ENCODE results near the gene NKAIN1.

The NKAIN1 gene

DNA sequence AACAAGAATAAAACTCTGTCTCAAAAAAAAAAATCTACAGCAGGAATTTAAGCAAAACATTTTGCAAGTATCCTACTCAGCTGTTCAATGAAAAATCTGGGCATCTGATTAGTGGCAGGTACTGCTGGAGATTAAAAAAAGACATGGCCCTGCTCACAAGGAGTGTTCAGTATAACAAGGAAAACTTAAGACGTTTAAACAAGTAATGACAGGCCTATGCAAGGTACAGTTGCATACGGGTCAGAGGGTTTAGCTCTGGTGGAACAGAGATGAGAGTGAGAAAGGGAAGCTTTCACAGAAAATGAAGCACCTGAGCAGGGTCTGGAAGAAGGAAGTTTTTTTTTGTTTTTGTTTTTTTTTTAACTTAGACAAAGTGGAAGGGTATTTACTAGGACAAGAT is 33.9 kb upstream of the NKAIN1 start:
- Histone ChIP-seq H2AFZ (ENCODE audit: low read depth, low read length) (no peak overlapping the region), H3K4me1 (ENCODE audit: insufficient read depth, low read length) (no peaks in the 10 kb centered on the region), H3K79me2 (ENCODE audit: insufficient read depth, low read length) (peaks cover 20% of the 10 kb centered on the region), H3K9ac (ENCODE audit: low read depth, low read length) (no peak overlapping the region), H3K36me3 (ENCODE audit: insufficient read depth, low read length) (peaks cover 95% of the 10 kb centered on the region), H4K20me1 (ENCODE audit: insufficient read depth, low read length) (peaks cover 11% of the 10 kb centered on the region; the same call in 1 of the 2 replicates), H3K27ac (ENCODE audit: low read length) (no peak overlapping the region), H3K4me2 (ENCODE audit: insufficient read depth, low read length) (no peak overlapping the region), H3K9me3 (ENCODE audit: insufficient read depth, low read length, severe bottlenecking) (no peaks in the 10 kb centered on the region), H3K27me3 (ENCODE audit: insufficient read depth, low read length, poor library complexity) (no peaks in the 10 kb centered on the region), H3K4me3 (ENCODE audit: low read depth in 1 of 2, low read length in 2 of 2) (no peak overlapping the region)
- TF ChIP-seq, protein P1, sequence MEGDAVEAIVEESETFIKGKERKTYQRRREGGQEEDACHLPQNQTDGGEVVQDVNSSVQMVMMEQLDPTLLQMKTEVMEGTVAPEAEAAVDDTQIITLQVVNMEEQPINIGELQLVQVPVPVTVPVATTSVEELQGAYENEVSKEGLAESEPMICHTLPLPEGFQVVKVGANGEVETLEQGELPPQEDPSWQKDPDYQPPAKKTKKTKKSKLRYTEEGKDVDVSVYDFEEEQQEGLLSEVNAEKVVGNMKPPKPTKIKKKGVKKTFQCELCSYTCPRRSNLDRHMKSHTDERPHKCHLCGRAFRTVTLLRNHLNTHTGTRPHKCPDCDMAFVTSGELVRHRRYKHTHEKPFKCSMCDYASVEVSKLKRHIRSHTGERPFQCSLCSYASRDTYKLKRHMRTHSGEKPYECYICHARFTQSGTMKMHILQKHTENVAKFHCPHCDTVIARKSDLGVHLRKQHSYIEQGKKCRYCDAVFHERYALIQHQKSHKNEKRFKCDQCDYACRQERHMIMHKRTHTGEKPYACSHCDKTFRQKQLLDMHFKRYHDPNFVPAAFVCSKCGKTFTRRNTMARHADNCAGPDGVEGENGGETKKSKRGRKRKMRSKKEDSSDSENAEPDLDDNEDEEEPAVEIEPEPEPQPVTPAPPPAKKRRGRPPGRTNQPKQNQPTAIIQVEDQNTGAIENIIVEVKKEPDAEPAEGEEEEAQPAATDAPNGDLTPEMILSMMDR (IDR thresholded peaks at IDR 0.05; ENCODE audit: borderline replicate concordance, extremely low read depth, low read length, poor library complexity, severe bottlenecking), result no peak
- no peak for TF ChIP-seq EZH2 (IDR thresholded peaks at IDR 0.05; ENCODE audit: borderline replicate concordance, low read depth, low read length, severe bottlenecking)
- DNase-seq, result no peak
- ATAC-seq (ENCODE audit: insufficient read depth, low read depth), result no peak

DNA sequence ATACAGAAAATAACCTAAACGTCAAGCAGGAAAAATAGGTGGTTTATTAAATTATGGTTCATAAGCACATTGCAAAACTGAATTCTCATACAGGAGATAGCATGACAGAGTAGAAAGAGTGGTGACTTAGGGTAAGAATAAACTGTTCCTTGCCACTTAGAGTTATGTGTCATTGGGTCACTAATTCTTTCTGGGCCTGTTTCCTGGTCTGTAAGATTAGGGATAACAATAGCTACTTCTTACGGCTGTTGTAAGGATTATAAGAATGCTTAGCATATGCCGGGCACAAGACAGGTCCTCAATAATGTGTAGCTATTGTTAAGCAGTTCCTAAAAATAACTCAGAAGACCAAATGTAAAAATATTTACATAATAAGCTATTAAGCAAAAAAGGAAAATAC is 32.7 kb upstream of the NKAIN1 start:
- no peak overlapping the region for H2AFZ ChIP-seq (ENCODE audit: low read depth, low read length)
- ATAC-seq (ENCODE audit: insufficient read depth, low read depth), result no peak

DNA sequence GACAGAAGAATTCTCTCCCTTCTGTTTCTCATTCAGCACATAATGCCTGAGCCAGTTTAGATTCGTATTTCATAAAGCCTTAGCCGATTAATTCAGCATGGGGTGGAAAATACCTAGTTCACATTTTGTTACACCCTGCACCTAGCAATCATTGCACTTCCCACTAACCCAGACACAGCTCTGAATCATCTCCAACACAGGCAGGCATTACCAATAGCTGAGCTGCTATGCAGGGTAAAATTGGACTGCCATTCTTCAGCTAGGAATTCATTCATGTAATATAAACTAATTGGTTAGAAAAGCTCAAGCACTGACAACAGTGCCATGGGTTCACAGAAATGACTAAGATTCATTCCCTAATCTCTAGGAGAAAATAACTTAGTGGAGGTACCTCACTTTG is 26.9 kb upstream of the NKAIN1 start:
- no peak for TF ChIP-seq EZH2 (IDR thresholded peaks at IDR 0.05; ENCODE audit: borderline replicate concordance, low read depth, low read length, severe bottlenecking)
- TF ChIP-seq, protein P1 (IDR thresholded peaks at IDR 0.05; ENCODE audit: borderline replicate concordance, extremely low read depth, low read length, poor library complexity, severe bottlenecking), result no peak
- Histone ChIP-seq H3K27ac (ENCODE audit: low read length) (no peak overlapping the region), H3K9me3 (ENCODE audit: insufficient read depth, low read length, severe bottlenecking) (no peaks in the 10 kb centered on the region), H3K4me2 (ENCODE audit: insufficient read depth, low read length) (no peak overlapping the region), H3K9ac (ENCODE audit: low read depth, low read length) (no peak overlapping the region), H3K27me3 (ENCODE audit: insufficient read depth, low read length, poor library complexity) (no peaks in the 10 kb centered on the region), H3K36me3 (ENCODE audit: insufficient read depth, low read length) (peaks cover 89% of the 10 kb centered on the region), H4K20me1 (ENCODE audit: insufficient read depth, low read length) (no peaks in the 10 kb centered on the region), H3K4me3 (ENCODE audit: low read depth in 1 of 2, low read length in 2 of 2) (no peak overlapping the region), H3K4me1 (ENCODE audit: insufficient read depth, low read length) (no peaks in the 10 kb centered on the region), H3K79me2 (ENCODE audit: insufficient read depth, low read length) (no peaks in the 10 kb centered on the region), H2AFZ (ENCODE audit: low read depth, low read length) (no peak overlapping the region)
- DNase-seq (no peak), ATAC-seq (ENCODE audit: insufficient read depth, low read depth) (no peak)

More for the DNA sequence above, 32.7 kb upstream of the NKAIN1 start:
- peaks cover 94% of the 10 kb centered on the region for H3K36me3 ChIP-seq (ENCODE audit: insufficient read depth, low read length)
- TF ChIP-seq, protein P1 (IDR thresholded peaks at IDR 0.05; ENCODE audit: borderline replicate concordance, extremely low read depth, low read length, poor library complexity, severe bottlenecking), result no peak
- no peak for TF ChIP-seq EZH2 (IDR thresholded peaks at IDR 0.05; ENCODE audit: borderline replicate concordance, low read depth, low read length, severe bottlenecking)
- H3K4me2 ChIP-seq (ENCODE audit: insufficient read depth, low read length), result no peak overlapping the region
- no peak for DNase-seq
- no peak overlapping the region for H3K9ac ChIP-seq (ENCODE audit: low read depth, low read length)
- H4K20me1 ChIP-seq (ENCODE audit: insufficient read depth, low read length), result peaks cover 11% of the 10 kb centered on the region; the same call in 1 of the 2 replicates
- peaks cover 18% of the 10 kb centered on the region for H3K79me2 ChIP-seq (ENCODE audit: insufficient read depth, low read length)
- no peaks in the 10 kb centered on the region for H3K4me1 ChIP-seq (ENCODE audit: insufficient read depth, low read length)
- no peak overlapping the region for H3K27ac ChIP-seq (ENCODE audit: low read length)
- no peaks in the 10 kb centered on the region for H3K9me3 ChIP-seq (ENCODE audit: insufficient read depth, low read length, severe bottlenecking)
- H3K4me3 ChIP-seq (ENCODE audit: low read depth in 1 of 2, low read length in 2 of 2), result no peak overlapping the region
- H3K27me3 ChIP-seq (ENCODE audit: insufficient read depth, low read length, poor library complexity), result no peaks in the 10 kb centered on the region
